Calu3 (cell line): ENCODE measurements around the gene TWIST2. TPM values are rescaled to one million over a fixed set of nuclear protein-coding genes. Genes with fewer than 3 reads are reported as not detected.

Source experiments
- BruUV-seq: library from RNA; stranded (reverse); fragments of 400-500 nt; replicated peaks from 2 replicates; lab custom pipeline; 2021; lab: Mats Ljungman, UMichigan
- CTCF ChIA-PET: fragments of 300-600 bp; sonication (Branson Sonifier 250); formaldehyde crosslinking; loops from one replicate; lab custom pipeline; 2022; ENCODE audit warnings: antibody characterized with exemption; lab: Charles Lee
- DNase-seq: peaks from one replicate; pipeline ENCODE4 v3.0.0; 2022
- H3K27ac Mint-ChIP-seq: one replicate; pipeline ENCODE4 v1.8.0; 2022; ENCODE audit warnings: mixed read lengths; ENCODE audit not compliant: unreplicated experiment
- H3K27me3 Mint-ChIP-seq: one replicate; pipeline ENCODE4 v1.8.0; 2022; ENCODE audit warnings: mixed read lengths; ENCODE audit not compliant: unreplicated experiment
- H3K36me3 Mint-ChIP-seq: one replicate; pipeline ENCODE4 v1.8.0; 2022; ENCODE audit warnings: mild to moderate bottlenecking, moderate library complexity, mixed read lengths; ENCODE audit not compliant: insufficient read depth, unreplicated experiment
- H3K4me1 Mint-ChIP-seq: one replicate; pipeline ENCODE4 v1.8.0; 2022; ENCODE audit warnings: mild to moderate bottlenecking, low read depth, mixed read lengths; ENCODE audit not compliant: unreplicated experiment
- H3K4me3 Mint-ChIP-seq: one replicate; pipeline ENCODE4 v1.8.0; 2022; ENCODE audit warnings: mild to moderate bottlenecking, low read depth, moderate library complexity, mixed read lengths; ENCODE audit not compliant: unreplicated experiment
- H3K9me3 Mint-ChIP-seq: one replicate; pipeline ENCODE4 v1.8.0; 2022; ENCODE audit warnings: low read depth, mixed read lengths; ENCODE audit not compliant: unreplicated experiment
- CTCF ChIP-seq: fragments of 200-600 bp; IDR thresholded peaks from one replicate; pipeline ENCODE4 v1.8.0; 2022; ENCODE audit warnings: antibody characterized with exemption; ENCODE audit not compliant: unreplicated experiment
- intact Hi-C: fragments of 100-400 bp; cut with micrococcal nuclease; formaldehyde crosslinking; loops from one replicate; pipeline ENCODE4 v1.10.0; 2022; ENCODE audit not compliant: unreplicated experiment
- total RNA-seq: library from RNA; stranded (reverse); gene quantifications from 2 replicates; pipeline ENCODE4 v1.2.3, GENCODE V29; 2022

TWIST2 gene
- total RNA-seq, 1 experiment from 2014 or later, result not detected

- no peaks in the 10 kb centered on the region for H3K36me3 Mint-ChIP-seq
- no peaks in the 10 kb centered on the region for H3K4me1 Mint-ChIP-seq
- no TSS peak for BruUV-seq
- intact Hi-C loops, result no loop called here
- no peak for TF ChIP-seq CTCF
- DNase-seq, result no peak
- no peak overlapping the region for H3K27ac Mint-ChIP-seq
- no peaks in the 10 kb centered on the region for H3K9me3 Mint-ChIP-seq
- no peak overlapping the region for H3K4me3 Mint-ChIP-seq
- CTCF ChIA-PET, result no interaction called here
- peaks cover 100% of the 10 kb centered on the region for H3K27me3 Mint-ChIP-seq
Observed at GRCh38 chr2:238922435-238922834, 74.5 kb downstream of the TWIST2 start.

GRCh38 chr2:238924032-238924431, 76.1 kb downstream of the TWIST2 start:
- CTCF ChIA-PET, result no interaction called here
- H3K27me3 Mint-ChIP-seq, result peaks cover 100% of the 10 kb centered on the region

DNA sequence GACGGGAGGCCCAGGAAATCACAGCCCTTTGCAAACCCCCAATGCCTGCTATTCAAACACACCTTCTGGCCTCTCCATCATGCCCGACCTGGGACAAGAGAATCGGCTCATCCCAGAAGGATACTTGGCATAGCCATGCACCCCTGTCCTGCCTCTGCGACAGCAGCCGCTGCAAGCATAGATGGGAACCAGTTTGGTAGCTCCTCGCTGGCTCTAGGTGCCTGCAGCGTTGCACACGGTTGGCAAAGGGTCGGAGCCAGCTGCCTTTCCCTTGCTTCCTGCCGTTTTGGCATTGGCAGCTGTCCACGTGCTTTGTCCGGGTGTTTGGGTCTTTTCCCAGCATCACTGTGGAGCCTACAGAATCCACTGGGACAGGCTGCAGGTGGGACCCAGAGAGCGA, 76.9 kb downstream of the TWIST2 start:
- TF ChIP-seq CTCF, result no peak
- DNase-seq, result no peak
- Mint-ChIP-seq H3K27me3 (peaks cover 100% of the 10 kb centered on the region), H3K27ac (no peak overlapping the region), H3K36me3 (no peaks in the 10 kb centered on the region), H3K4me1 (no peaks in the 10 kb centered on the region), H3K4me3 (no peak overlapping the region), H3K9me3 (no peaks in the 10 kb centered on the region)
- BruUV-seq, result no TSS peak
- CTCF ChIA-PET, result no interaction called here
- intact Hi-C loops, result no loop called here

More at GRCh38 chr2:238924032-238924431, 76.1 kb downstream of the TWIST2 start:
- H3K9me3 Mint-ChIP-seq, result no peaks in the 10 kb centered on the region
- no peaks in the 10 kb centered on the region for H3K4me1 Mint-ChIP-seq
- no peaks in the 10 kb centered on the region for H3K36me3 Mint-ChIP-seq
- no peak overlapping the region for H3K4me3 Mint-ChIP-seq
- no peak for TF ChIP-seq CTCF
- intact Hi-C loops, result no loop called here
- no peak for DNase-seq
- no TSS peak for BruUV-seq
- no peak overlapping the region for H3K27ac Mint-ChIP-seq

DNA sequence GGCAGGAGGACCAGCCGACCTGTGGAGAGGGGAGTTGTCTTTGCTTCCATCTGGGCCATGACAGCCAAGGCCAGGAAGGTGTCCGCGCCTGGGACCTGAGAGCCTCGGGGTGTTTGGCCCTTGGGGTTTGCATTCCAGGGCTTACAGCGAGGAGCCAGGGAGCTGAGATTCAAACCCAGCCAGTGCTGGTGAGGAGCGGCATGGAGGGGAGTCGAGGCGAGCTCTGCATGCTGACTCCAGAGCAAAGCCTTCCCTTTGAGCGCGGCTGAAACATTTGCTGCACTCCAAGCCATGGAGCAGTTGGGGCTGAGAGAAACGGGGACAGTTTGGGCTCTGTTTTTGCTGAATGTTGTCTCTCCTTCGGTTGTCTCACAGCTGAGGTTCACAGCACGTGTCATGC, 77.4 kb downstream of the TWIST2 start:
- Mint-ChIP-seq H3K36me3 (no peaks in the 10 kb centered on the region), H3K4me3 (no peak overlapping the region), H3K4me1 (no peaks in the 10 kb centered on the region), H3K27me3 (peaks cover 100% of the 10 kb centered on the region), H3K9me3 (no peaks in the 10 kb centered on the region), H3K27ac (no peak overlapping the region)
- BruUV-seq, result no TSS peak
- TF ChIP-seq CTCF, result no peak
- DNase-seq, result no peak
- CTCF ChIA-PET, result no interaction called here
- intact Hi-C loops, result no loop called here
